Mesenchymal stem cell (in vitro differentiated cells and primary cell): ENCODE measurements around the gene ASIC2.
A peak's percentile ranks its signal among the peaks of the same experiment; 100 is the strongest.

Source experiments
- DNase-seq: peaks from one replicate; pipeline ENCODE4 v3.0.0-alpha.2; 2013
- H2AFZ ChIP-seq: one replicate; pipeline ENCODE4 v1.6.1; 2013; ENCODE audit warnings: low read depth, mild to moderate bottlenecking, control low read depth, inconsistent platforms, low read length, moderate library complexity
- H2AK5ac ChIP-seq: 2 replicates; pipeline ENCODE4 v1.6.1; 2013; ENCODE audit warnings: low read length, moderate library complexity, mild to moderate bottlenecking, inconsistent platforms; ENCODE audit not compliant: severe bottlenecking
- H2BK120ac ChIP-seq: one replicate; pipeline ENCODE4 v1.6.1; 2013; ENCODE audit warnings: low read depth, mild to moderate bottlenecking, inconsistent platforms, low read length, moderate library complexity
- H2BK12ac ChIP-seq, 2 experiments: one replicate each; pipeline ENCODE4 v1.6.1; 2013; ENCODE audit warnings: inconsistent platforms in 2 of 2, low read length in 2 of 2, mild to moderate bottlenecking in 2 of 2, moderate library complexity in 2 of 2, control low read depth in 1 of 2
- H2BK15ac ChIP-seq: one replicate; pipeline ENCODE4 v1.6.1; 2013; ENCODE audit warnings: mild to moderate bottlenecking, low read depth, inconsistent platforms; ENCODE audit not compliant: poor library complexity, severe bottlenecking
- H2BK5ac ChIP-seq: 2 replicates; pipeline ENCODE4 v1.6.1; 2013; ENCODE audit warnings: low read depth, mild to moderate bottlenecking, low read length, control low read depth, inconsistent platforms; ENCODE audit not compliant: poor library complexity, severe bottlenecking
- H3K14ac ChIP-seq, 2 experiments: one replicate each; pipeline ENCODE4 v1.6.1; 2013; ENCODE audit warnings: inconsistent platforms in 2 of 2, low read length in 2 of 2, control low read depth in 1 of 2, mild to moderate bottlenecking in 1 of 2, moderate library complexity in 1 of 2
- H3K18ac ChIP-seq, 2 experiments: one replicate each; pipeline ENCODE4 v1.6.1; 2013; ENCODE audit warnings: inconsistent platforms in 2 of 2, low read length in 2 of 2, control low read depth in 1 of 2, low read depth in 1 of 2, mild to moderate bottlenecking in 1 of 2
- H3K23ac ChIP-seq, 2 experiments: one replicate each; pipeline ENCODE4 v1.6.1; 2013; ENCODE audit warnings: inconsistent platforms in 2 of 2, low read length in 2 of 2, mild to moderate bottlenecking in 2 of 2, moderate library complexity in 2 of 2, control low read depth in 1 of 2
- H3K27ac ChIP-seq: 2 replicates; pipeline ENCODE4 v1.5.1; 2013; ENCODE audit warnings: mild to moderate bottlenecking, moderate library complexity, low read length, control low read depth, inconsistent platforms; ENCODE audit not compliant: poor library complexity, severe bottlenecking
- H3K27me3 ChIP-seq, 2 experiments: 2 replicates each; pipeline versions ENCODE4 v1.6.1 to v1.7.0; 2013; ENCODE audit warnings: low read length in 2 of 2, mild to moderate bottlenecking in 2 of 2, moderate library complexity in 2 of 2, control low read depth in 1 of 2, inconsistent platforms in 1 of 2; ENCODE audit not compliant: control insufficient read depth in 1 of 2, insufficient read depth in 1 of 2
- H3K36me3 ChIP-seq, 2 experiments: 2 replicates each; pipeline versions ENCODE4 v1.6.1 to v1.7.0; 2013; ENCODE audit warnings: low read length in 2 of 2, control low read depth in 1 of 2, inconsistent platforms in 1 of 2, low read depth in 1 of 2, mild to moderate bottlenecking in 1 of 2; ENCODE audit not compliant: insufficient read depth in 2 of 2, control insufficient read depth in 1 of 2
- H3K4ac ChIP-seq, 2 experiments: one replicate each; pipeline ENCODE4 v1.6.1; 2013; ENCODE audit warnings: inconsistent platforms in 2 of 2, low read length in 2 of 2, mild to moderate bottlenecking in 2 of 2, moderate library complexity in 2 of 2, control low read depth in 1 of 2, low read depth in 1 of 2
- H3K4me1 ChIP-seq: 2 replicates; pipeline ENCODE4 v1.6.1; 2013; ENCODE audit warnings: low read depth, low read length, control low read depth; ENCODE audit not compliant: control insufficient read depth, insufficient read depth
- H3K4me2 ChIP-seq: 2 replicates; pipeline ENCODE4 v1.6.1; 2013; ENCODE audit warnings: low read length, mild to moderate bottlenecking, inconsistent platforms; ENCODE audit not compliant: poor library complexity, severe bottlenecking
- H3K4me3 ChIP-seq, 2 experiments: 2 replicates each; pipeline versions ENCODE4 v1.5.1 to v1.7.0; 2013; ENCODE audit warnings: low read length in 2 of 2, mild to moderate bottlenecking in 2 of 2, control low read depth in 1 of 2, low read depth in 1 of 2; ENCODE audit not compliant: insufficient read depth in 1 of 2
- H3K79me1 ChIP-seq: replicated peaks from 2 replicates; pipeline ENCODE4 v1.6.1; 2013; ENCODE audit warnings: mild to moderate bottlenecking, control low read depth, low read length, inconsistent platforms; ENCODE audit not compliant: poor library complexity, severe bottlenecking
- H3K9ac ChIP-seq: 2 replicates; pipeline ENCODE4 v1.7.0; 2013; ENCODE audit warnings: mild to moderate bottlenecking, low read length, moderate library complexity
- H3K9me3 ChIP-seq: 2 replicates; pipeline ENCODE4 v1.7.0; 2013; ENCODE audit warnings: mild to moderate bottlenecking, low read length; ENCODE audit not compliant: control insufficient read depth
- H4K8ac ChIP-seq: one replicate; pipeline ENCODE4 v1.6.1; 2013; ENCODE audit warnings: inconsistent platforms, mild to moderate bottlenecking, low read length, moderate library complexity
- H4K91ac ChIP-seq: one replicate; pipeline ENCODE4 v1.6.1; 2013; ENCODE audit warnings: mild to moderate bottlenecking, low read length, inconsistent platforms
- WGBS: methylation state at CpG from one replicate; pipeline ENCODE4 v1.1.7; 2013; ENCODE audit warnings: mixed read lengths; 5-methylcytosine and 5-hydroxymethylcytosine counted together

ASIC2 gene

GRCh38 chr17:32976605-32977004 is 316.5 kb downstream of the ASIC2 start:
- Histone ChIP-seq H3K18ac (no peak overlapping the region), H2AFZ (no peak overlapping the region), H3K9me3 (peaks cover 18% of the 10 kb centered on the region), H3K27ac (no peak overlapping the region), H3K9ac (no peak overlapping the region), H3K4ac (no peak overlapping the region), H2BK15ac (no peak overlapping the region), H4K91ac (no peak overlapping the region), H3K36me3 (no peaks in the 10 kb centered on the region), H3K4me1 (no peaks in the 10 kb centered on the region), H2BK120ac (no peak overlapping the region), H3K79me1 (no peaks in the 10 kb centered on the region), H3K23ac (no peak overlapping the region), H3K4me3 (no peak overlapping the region), H2BK5ac (no peak overlapping the region), H3K14ac (no peak overlapping the region), H2BK12ac (no peak overlapping the region), H3K27me3 (peaks cover 8 to 66% of the 10 kb centered on the region in 2 experiments), H2AK5ac (no peak overlapping the region), H3K4me2 (no peak overlapping the region), H4K8ac (no peak overlapping the region)
- 84% methylated on average over 1 of the region's 1 CpG for WGBS
- DNase-seq: no peak

- H3K79me1 ChIP-seq: no peaks in the 10 kb centered on the region
- peaks cover 8 to 65% of the 10 kb centered on the region in 2 experiments for H3K27me3 ChIP-seq
- no peak overlapping the region for H2AK5ac ChIP-seq
- no peak overlapping the region for H3K4me3 ChIP-seq
- no peak overlapping the region for H2BK15ac ChIP-seq
- no peak overlapping the region for H3K4ac ChIP-seq
- H3K18ac ChIP-seq: no peak overlapping the region
- no peak overlapping the region for H3K4me2 ChIP-seq
- WGBS: 100% methylated on average over 3 of the region's 4 CpGs
- H2BK120ac ChIP-seq: no peak overlapping the region
- peaks cover 15% of the 10 kb centered on the region for H3K9me3 ChIP-seq
- H2BK12ac ChIP-seq: no peak overlapping the region
- no peak overlapping the region for H3K23ac ChIP-seq
- no peak overlapping the region for H3K14ac ChIP-seq
- H3K27ac ChIP-seq: no peak overlapping the region
- no peak overlapping the region for H2BK5ac ChIP-seq
- DNase-seq: no peak
- H4K91ac ChIP-seq: no peak overlapping the region
- no peaks in the 10 kb centered on the region for H3K36me3 ChIP-seq
- H4K8ac ChIP-seq: no peak overlapping the region
- H3K9ac ChIP-seq: no peak overlapping the region
- no peaks in the 10 kb centered on the region for H3K4me1 ChIP-seq
- H2AFZ ChIP-seq: no peak overlapping the region
Observed at GRCh38 chr17:32976131-32976530, 317.0 kb downstream of the ASIC2 start.

GRCh38 chr17:32971171-32971570 is 321.9 kb downstream of the ASIC2 start:
- H3K23ac ChIP-seq: no peak overlapping the region
- H3K4me1 ChIP-seq: no peaks in the 10 kb centered on the region
- no peak overlapping the region for H2BK120ac ChIP-seq
- H4K8ac ChIP-seq: no peak overlapping the region
- no peaks in the 10 kb centered on the region for H3K79me1 ChIP-seq
- H2AK5ac ChIP-seq: no peak overlapping the region
- H3K9me3 ChIP-seq: peaks cover 11% of the 10 kb centered on the region
- H2BK12ac ChIP-seq: no peak overlapping the region
- DNase-seq: peak; percentile 27
- H2BK15ac ChIP-seq: no peak overlapping the region
- H4K91ac ChIP-seq: no peak overlapping the region
- H3K36me3 ChIP-seq: no peaks in the 10 kb centered on the region
- no peak overlapping the region for H3K4me2 ChIP-seq
- H3K14ac ChIP-seq: no peak overlapping the region
- peaks cover 8 to 37% of the 10 kb centered on the region in 2 experiments for H3K27me3 ChIP-seq
- H3K4ac ChIP-seq: no peak overlapping the region
- H2AFZ ChIP-seq: no peak overlapping the region
- no peak overlapping the region for H3K18ac ChIP-seq
- 73% methylated on average over 1 of the region's 1 CpG for WGBS
- H3K4me3 ChIP-seq: peak overlapping the region in 1 of 2 experiments; percentile 5
- no peak overlapping the region for H2BK5ac ChIP-seq
- H3K27ac ChIP-seq: no peak overlapping the region
- no peak overlapping the region for H3K9ac ChIP-seq

- Histone ChIP-seq H3K4me1 (no peaks in the 10 kb centered on the region), H2BK5ac (no peak overlapping the region), H4K8ac (no peak overlapping the region), H3K9ac (no peak overlapping the region), H2BK12ac (no peak overlapping the region), H3K27me3 (peaks cover 4 to 30% of the 10 kb centered on the region in 2 experiments), H3K4me3 (no peak overlapping the region), H3K23ac (no peak overlapping the region), H2AK5ac (no peak overlapping the region), H4K91ac (no peak overlapping the region), H3K27ac (no peak overlapping the region), H3K4ac (no peak overlapping the region), H2BK15ac (no peak overlapping the region), H3K4me2 (no peak overlapping the region), H3K18ac (no peak overlapping the region), H3K9me3 (peaks cover 11% of the 10 kb centered on the region), H3K36me3 (no peaks in the 10 kb centered on the region), H3K79me1 (no peaks in the 10 kb centered on the region), H2AFZ (no peak overlapping the region), H2BK120ac (no peak overlapping the region), H3K14ac (no peak overlapping the region)
- WGBS: 64% methylated on average over 3 of the region's 3 CpGs
- DNase-seq: no peak
Observed at GRCh38 chr17:32970281-32970680, 322.8 kb downstream of the ASIC2 start.
